ENCODE measurements around the gene HOXC13.

DNA sequence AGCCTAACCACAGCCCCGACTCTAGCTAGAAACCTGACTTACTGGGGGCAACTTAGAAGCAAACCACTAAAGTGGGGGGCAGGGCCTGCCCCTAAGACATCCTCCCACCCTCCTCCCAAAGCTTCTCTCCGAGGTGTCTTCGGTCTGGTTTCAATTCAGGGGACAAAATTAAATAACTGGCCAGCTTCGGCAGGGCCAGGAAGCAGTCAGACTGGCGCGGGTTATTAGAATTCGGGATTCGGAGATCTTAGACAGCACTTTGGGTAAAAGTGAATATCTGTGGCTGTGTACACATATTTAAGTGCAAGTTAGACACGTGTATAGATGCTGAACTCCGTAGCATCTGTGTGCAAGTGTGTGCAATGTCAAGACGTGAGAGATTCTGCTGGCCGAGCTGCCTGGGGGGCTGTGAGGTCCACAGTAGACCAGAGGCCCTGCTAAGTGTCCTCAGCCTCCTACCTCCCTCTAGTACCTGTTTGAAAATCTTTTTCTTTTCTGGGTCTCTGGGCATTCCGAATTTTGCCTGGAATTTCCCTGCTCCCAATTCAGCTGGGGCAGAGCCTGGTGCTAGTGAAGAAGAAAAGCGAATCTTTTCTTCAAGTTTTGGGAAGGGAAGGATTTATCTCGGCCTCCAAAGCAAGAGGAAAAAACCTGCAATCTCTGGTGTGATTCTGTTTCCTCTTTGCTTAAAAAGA lies 42.3 kb downstream of the HOXC13 start:
- TF ChIP-seq, protein P1, sequence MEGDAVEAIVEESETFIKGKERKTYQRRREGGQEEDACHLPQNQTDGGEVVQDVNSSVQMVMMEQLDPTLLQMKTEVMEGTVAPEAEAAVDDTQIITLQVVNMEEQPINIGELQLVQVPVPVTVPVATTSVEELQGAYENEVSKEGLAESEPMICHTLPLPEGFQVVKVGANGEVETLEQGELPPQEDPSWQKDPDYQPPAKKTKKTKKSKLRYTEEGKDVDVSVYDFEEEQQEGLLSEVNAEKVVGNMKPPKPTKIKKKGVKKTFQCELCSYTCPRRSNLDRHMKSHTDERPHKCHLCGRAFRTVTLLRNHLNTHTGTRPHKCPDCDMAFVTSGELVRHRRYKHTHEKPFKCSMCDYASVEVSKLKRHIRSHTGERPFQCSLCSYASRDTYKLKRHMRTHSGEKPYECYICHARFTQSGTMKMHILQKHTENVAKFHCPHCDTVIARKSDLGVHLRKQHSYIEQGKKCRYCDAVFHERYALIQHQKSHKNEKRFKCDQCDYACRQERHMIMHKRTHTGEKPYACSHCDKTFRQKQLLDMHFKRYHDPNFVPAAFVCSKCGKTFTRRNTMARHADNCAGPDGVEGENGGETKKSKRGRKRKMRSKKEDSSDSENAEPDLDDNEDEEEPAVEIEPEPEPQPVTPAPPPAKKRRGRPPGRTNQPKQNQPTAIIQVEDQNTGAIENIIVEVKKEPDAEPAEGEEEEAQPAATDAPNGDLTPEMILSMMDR (IDR thresholded peaks at IDR 0.05), result no peak
- no peak for TF ChIP-seq POLR2AphosphoS5 (IDR thresholded peaks at IDR 0.05; ENCODE audit: insufficient read depth in 1 of 2, low read depth in 1 of 2)
